Measurements from ENCODE around the gene EMC1. TPM values are rescaled to one million over a fixed set of nuclear protein-coding genes. Genes with fewer than 3 reads are reported as not detected.
"Not testable (repeated sequence)": the region's sequence is repeated elsewhere in the genome, so short reads cannot be mapped to it uniquely, and the experiment has no call there.

The EMC1 gene
- total RNA-seq, 1 donor: 19.4 TPM

DNA sequence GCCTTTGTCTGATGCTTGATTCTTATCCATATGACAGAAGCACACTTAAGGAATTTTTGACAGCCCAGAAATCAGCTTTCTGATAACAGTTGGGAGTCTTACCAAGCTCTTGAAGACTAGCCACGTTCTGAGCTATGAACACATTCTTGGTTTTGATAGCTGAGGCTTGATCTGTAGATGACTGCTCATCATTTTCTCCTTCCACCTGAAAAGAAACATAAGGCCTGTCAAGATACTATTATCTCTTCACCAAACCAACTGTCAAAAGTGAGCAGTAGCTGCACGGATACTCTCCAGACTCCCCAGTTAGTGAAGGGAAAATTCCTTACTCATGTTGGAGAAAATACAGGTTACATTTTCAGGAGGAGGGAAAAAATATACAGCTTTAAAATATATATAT is 53.5 kb downstream of the EMC1 start:
- Histone ChIP-seq H3K4me3 (ENCODE audit: low read length) (no peak overlapping the region), H3K4me1 (ENCODE audit: insufficient read depth, low read length) (peaks cover 4% of the 10 kb centered on the region), H3K27me3 (ENCODE audit: insufficient read depth, low read length) (no peaks in the 10 kb centered on the region), H3K9me3 (ENCODE audit: low read depth, low read length) (no peaks in the 10 kb centered on the region)

DNA sequence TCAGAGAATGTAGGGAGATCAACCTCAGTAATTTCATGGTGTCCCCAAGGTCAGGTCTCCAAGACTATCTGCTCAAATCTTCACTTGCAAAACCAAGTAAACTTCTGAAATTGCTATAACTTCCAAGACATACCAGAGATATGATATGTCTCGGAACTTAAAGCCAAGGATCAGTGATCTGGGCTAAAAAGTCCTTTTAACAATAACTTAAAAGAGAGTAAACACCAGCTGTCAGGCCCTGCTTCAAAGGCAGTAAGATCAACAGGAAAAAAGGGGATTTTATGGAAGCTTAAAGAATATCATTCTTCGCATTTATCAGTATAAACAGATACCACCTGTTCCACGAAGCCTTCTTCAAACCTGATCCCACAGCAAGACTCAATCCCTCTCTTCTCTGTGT is 55.0 kb downstream of the EMC1 start:
- no peaks in the 10 kb centered on the region for H3K9me3 ChIP-seq (ENCODE audit: low read depth, low read length)

GRCh38 chr1:19193004-19193403 is 58.3 kb downstream of the EMC1 start:
- no peaks in the 10 kb centered on the region for H3K4me1 ChIP-seq (ENCODE audit: insufficient read depth, low read length)
- no peaks in the 10 kb centered on the region for H3K9me3 ChIP-seq (ENCODE audit: low read depth, low read length)
- H3K27me3 ChIP-seq (ENCODE audit: insufficient read depth, low read length): no peaks in the 10 kb centered on the region
- no peak overlapping the region for H3K4me3 ChIP-seq (ENCODE audit: low read length)

More for the DNA sequence above, 55.0 kb downstream of the EMC1 start:
- no peaks in the 10 kb centered on the region for H3K4me1 ChIP-seq (ENCODE audit: insufficient read depth, low read length)
- no peaks in the 10 kb centered on the region for H3K27me3 ChIP-seq (ENCODE audit: insufficient read depth, low read length)
- no peak overlapping the region for H3K4me3 ChIP-seq (ENCODE audit: low read length)

GRCh38 chr1:19191811-19192210 is 59.5 kb downstream of the EMC1 start:
- no peaks in the 10 kb centered on the region for H3K4me1 ChIP-seq (ENCODE audit: insufficient read depth, low read length)
- H3K4me3 ChIP-seq (ENCODE audit: low read length): no peak overlapping the region
- H3K9me3 ChIP-seq (ENCODE audit: low read depth, low read length): no peaks in the 10 kb centered on the region
- H3K27me3 ChIP-seq (ENCODE audit: insufficient read depth, low read length): no peaks in the 10 kb centered on the region

- Histone ChIP-seq H3K4me3 (ENCODE audit: low read length) (no peak overlapping the region), H3K27me3 (ENCODE audit: insufficient read depth, low read length) (no peaks in the 10 kb centered on the region), H3K4me1 (ENCODE audit: insufficient read depth, low read length) (no peaks in the 10 kb centered on the region), H3K9me3 (ENCODE audit: low read depth, low read length) (no peaks in the 10 kb centered on the region)
Measured at GRCh38 chr1:19190468-19190867, 60.9 kb downstream of the EMC1 start.

GRCh38 chr1:19189270-19189669 is 62.1 kb downstream of the EMC1 start:
- Histone ChIP-seq H3K27me3 (ENCODE audit: insufficient read depth, low read length) (no peaks in the 10 kb centered on the region), H3K9me3 (ENCODE audit: low read depth, low read length) (no peaks in the 10 kb centered on the region), H3K4me1 (ENCODE audit: insufficient read depth, low read length) (no peaks in the 10 kb centered on the region), H3K4me3 (ENCODE audit: low read length) (no peak overlapping the region)

- Histone ChIP-seq H3K27me3 (ENCODE audit: insufficient read depth, low read length) (no peaks in the 10 kb centered on the region), H3K4me3 (ENCODE audit: low read length) (no peak overlapping the region), H3K9me3 (ENCODE audit: low read depth, low read length) (no peaks in the 10 kb centered on the region), H3K4me1 (ENCODE audit: insufficient read depth, low read length) (no peaks in the 10 kb centered on the region)
Measured at GRCh38 chr1:19187852-19188251, 63.5 kb downstream of the EMC1 start.

DNA sequence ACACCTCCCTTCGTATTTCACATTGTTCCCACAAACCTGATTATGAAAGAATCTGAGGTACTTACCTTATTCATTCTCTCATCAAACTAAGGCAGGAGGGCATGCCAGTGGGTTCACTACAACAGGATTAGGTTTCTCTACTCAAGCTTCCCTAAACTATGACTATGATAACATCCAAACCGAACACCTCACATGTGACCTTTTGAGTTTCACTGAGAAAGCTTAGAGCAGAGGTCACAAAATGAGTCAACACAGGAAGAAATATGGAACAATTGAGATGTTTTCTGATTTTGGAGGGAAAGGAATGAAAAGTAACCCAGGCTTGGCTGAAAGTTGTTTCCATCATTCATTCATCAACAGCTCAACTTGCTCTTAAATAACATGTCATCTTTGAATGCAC is 65.3 kb downstream of the EMC1 start:
- Histone ChIP-seq H3K4me1 (ENCODE audit: insufficient read depth, low read length) (no peaks in the 10 kb centered on the region), H3K9me3 (ENCODE audit: low read depth, low read length) (no peaks in the 10 kb centered on the region), H3K27me3 (ENCODE audit: insufficient read depth, low read length) (no peaks in the 10 kb centered on the region), H3K4me3 (ENCODE audit: low read length) (no peak overlapping the region)

DNA sequence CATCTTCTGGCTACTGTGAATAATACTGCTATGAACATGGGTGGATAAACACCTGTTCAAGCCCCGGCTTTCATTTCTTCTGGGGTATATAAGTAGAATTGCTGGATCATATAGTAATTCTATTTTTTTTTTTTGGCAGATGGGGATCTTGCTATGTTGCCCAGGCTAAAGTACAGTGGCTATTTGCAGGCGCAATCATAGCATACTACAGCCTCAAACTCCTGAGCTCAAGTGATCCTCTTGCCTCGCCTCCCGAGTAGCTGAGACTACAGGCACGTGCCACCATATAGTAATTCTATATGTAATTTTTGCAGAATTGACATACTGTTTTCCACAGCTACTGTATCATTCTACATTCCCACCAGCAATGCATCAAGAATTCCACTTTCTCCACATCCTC is 69.1 kb downstream of the EMC1 start:
- peaks cover 5% of the 10 kb centered on the region for H3K4me1 ChIP-seq (ENCODE audit: insufficient read depth, low read length)
- no peak overlapping the region for H3K4me3 ChIP-seq (ENCODE audit: low read length)
- H3K9me3 ChIP-seq (ENCODE audit: low read depth, low read length): no peaks in the 10 kb centered on the region
- no peaks in the 10 kb centered on the region for H3K27me3 ChIP-seq (ENCODE audit: insufficient read depth, low read length)

GRCh38 chr1:19180265-19180657 is 71.1 kb downstream of the EMC1 start:
- H3K27me3 ChIP-seq (ENCODE audit: insufficient read depth, low read length); H3K9me3 ChIP-seq (ENCODE audit: low read depth, low read length); H3K4me3 ChIP-seq (ENCODE audit: low read length); H3K4me1 ChIP-seq (ENCODE audit: insufficient read depth, low read length): not testable (repeated sequence)

DNA sequence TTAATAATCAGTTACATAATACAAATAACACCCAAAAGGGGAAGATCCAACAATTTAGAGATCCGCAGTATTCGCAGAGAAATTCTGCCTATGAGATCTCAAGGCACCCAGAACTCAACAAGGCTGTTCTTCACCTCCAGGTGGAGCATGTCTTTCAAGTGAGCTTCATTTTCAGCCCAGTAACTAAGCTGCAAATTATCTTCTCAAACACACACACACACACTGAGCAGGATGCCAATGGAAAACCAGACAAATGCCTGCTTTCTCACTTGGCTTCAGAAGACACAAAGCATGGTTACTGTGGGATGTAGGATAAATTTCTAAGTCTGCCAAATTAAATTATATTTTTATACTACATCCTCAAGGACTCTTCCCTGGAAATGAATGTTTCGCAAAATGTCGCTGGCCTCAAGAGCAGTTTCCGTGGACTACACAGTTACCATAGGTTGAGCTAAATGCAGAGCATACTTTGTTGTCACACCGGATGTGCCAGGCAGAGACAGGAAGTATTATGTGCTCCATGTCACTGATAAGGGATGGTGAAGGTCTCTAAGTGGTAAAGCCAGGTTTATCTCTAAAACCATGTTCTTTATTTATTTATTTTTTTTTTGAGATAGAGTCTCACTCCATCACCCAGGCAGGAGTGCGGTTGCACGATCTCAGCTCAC is 71.6 kb downstream of the EMC1 start:
- H3K4me1 ChIP-seq (ENCODE audit: insufficient read depth, low read length): peaks cover 5% of the 10 kb centered on the region
- no peak overlapping the region for H3K4me3 ChIP-seq (ENCODE audit: low read length)
- H3K27me3 ChIP-seq (ENCODE audit: insufficient read depth, low read length): no peaks in the 10 kb centered on the region
- H3K9me3 ChIP-seq (ENCODE audit: low read depth, low read length): no peaks in the 10 kb centered on the region

DNA sequence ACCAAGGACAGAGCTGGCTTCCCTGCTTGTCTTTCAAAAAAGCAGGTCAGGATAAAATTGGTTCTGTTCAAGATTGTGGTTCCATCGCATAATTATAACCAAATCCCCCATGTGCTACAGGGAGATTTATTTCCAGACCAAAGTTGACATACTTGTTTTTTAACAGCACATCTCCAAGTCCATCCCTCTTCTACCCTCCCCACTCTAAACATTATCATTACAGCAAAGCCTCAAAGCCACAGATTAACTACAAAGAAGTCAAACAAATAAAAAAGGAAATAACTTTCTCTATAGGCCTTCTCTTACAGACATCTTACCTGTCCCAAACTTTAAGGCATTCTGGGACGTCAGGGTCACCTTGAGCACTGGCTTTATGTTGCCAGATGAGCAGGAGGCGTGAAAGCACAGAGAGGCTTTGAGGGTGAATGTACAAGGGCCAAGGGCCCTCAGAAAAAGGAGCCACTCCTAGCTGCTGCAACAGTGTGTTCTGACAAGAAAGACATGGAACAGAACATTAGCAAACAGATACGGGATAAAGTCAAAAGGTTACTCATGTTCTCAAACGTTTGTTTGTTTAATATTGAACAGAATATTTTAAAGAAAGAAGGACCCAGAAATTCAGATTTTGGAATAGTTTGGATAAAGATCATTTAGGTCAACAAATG is 72.5 kb downstream of the EMC1 start:
- Histone ChIP-seq H3K9me3 (ENCODE audit: low read depth, low read length) (no peaks in the 10 kb centered on the region), H3K4me1 (ENCODE audit: insufficient read depth, low read length) (peaks cover 5% of the 10 kb centered on the region), H3K4me3 (ENCODE audit: low read length) (no peak overlapping the region), H3K27me3 (ENCODE audit: insufficient read depth, low read length) (no peaks in the 10 kb centered on the region)

GRCh38 chr1:19177811-19178210 is 73.5 kb downstream of the EMC1 start:
- H3K4me1 ChIP-seq (ENCODE audit: insufficient read depth, low read length): peaks cover 5% of the 10 kb centered on the region
- H3K4me3 ChIP-seq (ENCODE audit: low read length): no peak overlapping the region
- no peaks in the 10 kb centered on the region for H3K27me3 ChIP-seq (ENCODE audit: insufficient read depth, low read length)
- H3K9me3 ChIP-seq (ENCODE audit: low read depth, low read length): no peaks in the 10 kb centered on the region

- Histone ChIP-seq H3K27me3 (ENCODE audit: insufficient read depth, low read length) (no peaks in the 10 kb centered on the region), H3K9me3 (ENCODE audit: low read depth, low read length) (no peaks in the 10 kb centered on the region), H3K4me3 (ENCODE audit: low read length) (no peak overlapping the region), H3K4me1 (ENCODE audit: insufficient read depth, low read length) (no peaks in the 10 kb centered on the region)
Measured at GRCh38 chr1:19169642-19170041, 81.7 kb downstream of the EMC1 start.

GRCh38 chr1:19167140-19167539 is 84.2 kb downstream of the EMC1 start:
- no peaks in the 10 kb centered on the region for H3K27me3 ChIP-seq (ENCODE audit: insufficient read depth, low read length)

GRCh38 chr1:19166066-19166465 is 85.3 kb downstream of the EMC1 start:
- no peaks in the 10 kb centered on the region for H3K27me3 ChIP-seq (ENCODE audit: insufficient read depth, low read length)
- H3K4me3 ChIP-seq (ENCODE audit: low read length): no peak overlapping the region
- H3K4me1 ChIP-seq (ENCODE audit: insufficient read depth, low read length): no peaks in the 10 kb centered on the region
- no peaks in the 10 kb centered on the region for H3K9me3 ChIP-seq (ENCODE audit: low read depth, low read length)

More at GRCh38 chr1:19167140-19167539, 84.2 kb downstream of the EMC1 start:
- Histone ChIP-seq H3K9me3 (ENCODE audit: low read depth, low read length) (no peaks in the 10 kb centered on the region), H3K4me3 (ENCODE audit: low read length) (no peak overlapping the region), H3K4me1 (ENCODE audit: insufficient read depth, low read length) (no peaks in the 10 kb centered on the region)
